Skeletal muscle tissue (tissue), 4 donors: Measurements from ENCODE around the gene STXBP5. TPM values are rescaled to one million over a fixed set of nuclear protein-coding genes. Genes with fewer than 3 reads are reported as not detected.

Experiments
- H3K27ac ChIP-seq: one replicate; pipeline ENCODE4 v1.7.0; 2013; ENCODE audit warnings: mild to moderate bottlenecking, low read depth, low read length, inconsistent platforms
- H3K27me3 ChIP-seq, 3 donors: one replicate each; pipeline ENCODE4 v1.7.0; 2013; ENCODE audit warnings: low read length in 3 of 3; ENCODE audit not compliant: control insufficient read depth in 3 of 3, insufficient read depth in 3 of 3
- H3K36me3 ChIP-seq, 3 donors: one replicate each; pipeline ENCODE4 v1.7.0; 2013; ENCODE audit warnings: low read length in 3 of 3; ENCODE audit not compliant: control insufficient read depth in 3 of 3, insufficient read depth in 3 of 3
- H3K4me1 ChIP-seq, 3 donors: one replicate each; pipeline ENCODE4 v1.7.0; 2013; ENCODE audit warnings: low read length in 3 of 3, mild to moderate bottlenecking in 3 of 3; ENCODE audit not compliant: control insufficient read depth in 3 of 3, insufficient read depth in 3 of 3
- H3K4me3 ChIP-seq, 3 donors: one replicate each; pipeline ENCODE4 v1.7.0; 2013; ENCODE audit warnings: low read length in 3 of 3
- H3K9ac ChIP-seq, 3 donors: one replicate each; pipeline ENCODE4 v1.7.0; 2013; ENCODE audit warnings: low read length in 3 of 3, mild to moderate bottlenecking in 3 of 3, moderate library complexity in 2 of 3, low read depth in 1 of 3
- H3K9me3 ChIP-seq, 3 donors: one replicate each; pipeline ENCODE4 v1.7.0; 2013; ENCODE audit warnings: low read length in 3 of 3; ENCODE audit not compliant: control insufficient read depth in 3 of 3
- total RNA-seq: library from RNA; depleted of rRNA; stranded (reverse); fragments of >200 nt; gene quantifications from one replicate; pipeline ENCODE4 v1.2.3, GENCODE V29; 2014
- donor health status: Osteomylitis.

The STXBP5 gene
- total RNA-seq, 1 donor from 2014 or later: 14.6 TPM

DNA sequence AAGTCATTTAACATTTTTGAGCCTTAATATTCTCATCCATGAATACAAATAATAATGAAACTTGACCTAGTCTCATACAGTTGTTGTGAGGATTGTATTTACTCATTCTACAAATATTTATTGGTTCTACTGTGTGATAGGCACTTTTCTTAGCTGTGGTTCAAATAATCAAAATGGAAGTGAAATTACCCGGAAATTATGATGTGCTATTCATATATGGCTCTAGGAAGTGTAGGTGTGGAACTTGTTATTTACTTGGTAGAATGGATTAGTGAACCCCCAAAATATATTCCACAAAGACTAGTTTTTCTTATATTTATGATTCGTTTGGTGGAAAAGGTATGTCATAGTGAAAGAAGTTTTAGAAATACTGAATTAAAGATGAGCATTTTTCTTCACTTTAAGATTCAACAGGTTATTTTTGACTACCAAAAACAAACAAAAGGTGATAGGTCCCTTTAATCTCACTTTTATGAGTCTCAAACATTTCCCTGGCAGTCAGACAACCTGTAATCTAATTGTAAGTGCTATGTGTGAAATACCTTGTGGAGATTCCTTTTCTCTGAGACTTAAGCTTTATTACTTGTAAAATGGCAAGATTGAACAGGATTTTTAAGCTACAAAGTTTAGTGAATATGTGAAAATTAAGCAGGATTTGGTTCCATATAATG, 77.8 kb downstream of the STXBP5 start:
- Histone ChIP-seq H3K4me1 (peaks cover 0 to 4% (median 3%) of the 10 kb centered on the region in 3 donors), H3K9me3 (no peaks in the 10 kb centered on the region), H3K4me3 (no peak overlapping the region), H3K27ac (no peak overlapping the region), H3K9ac (no peak overlapping the region), H3K27me3 (no peaks in the 10 kb centered on the region), H3K36me3 (peaks cover 0 to 5% (median 3%) of the 10 kb centered on the region in 3 donors)

- Histone ChIP-seq H3K9ac (no peak overlapping the region), H3K4me3 (no peak overlapping the region), H3K4me1 (peaks cover 0 to 4% (median 3%) of the 10 kb centered on the region in 3 donors), H3K27me3 (no peaks in the 10 kb centered on the region), H3K27ac (no peak overlapping the region), H3K36me3 (peaks cover 0 to 5% (median 3%) of the 10 kb centered on the region in 3 donors), H3K9me3 (no peaks in the 10 kb centered on the region)
Measured at GRCh38 chr6:147282566-147282959, 78.3 kb downstream of the STXBP5 start.

- Histone ChIP-seq H3K4me3 (no peak overlapping the region), H3K27ac (no peak overlapping the region), H3K36me3 (peaks cover 0 to 5% (median 3%) of the 10 kb centered on the region in 3 donors), H3K4me1 (peaks cover 0 to 4% (median 3%) of the 10 kb centered on the region in 3 donors), H3K9ac (no peak overlapping the region), H3K9me3 (no peaks in the 10 kb centered on the region), H3K27me3 (no peaks in the 10 kb centered on the region)
Measured at GRCh38 chr6:147283460-147283859, 79.2 kb downstream of the STXBP5 start.

DNA sequence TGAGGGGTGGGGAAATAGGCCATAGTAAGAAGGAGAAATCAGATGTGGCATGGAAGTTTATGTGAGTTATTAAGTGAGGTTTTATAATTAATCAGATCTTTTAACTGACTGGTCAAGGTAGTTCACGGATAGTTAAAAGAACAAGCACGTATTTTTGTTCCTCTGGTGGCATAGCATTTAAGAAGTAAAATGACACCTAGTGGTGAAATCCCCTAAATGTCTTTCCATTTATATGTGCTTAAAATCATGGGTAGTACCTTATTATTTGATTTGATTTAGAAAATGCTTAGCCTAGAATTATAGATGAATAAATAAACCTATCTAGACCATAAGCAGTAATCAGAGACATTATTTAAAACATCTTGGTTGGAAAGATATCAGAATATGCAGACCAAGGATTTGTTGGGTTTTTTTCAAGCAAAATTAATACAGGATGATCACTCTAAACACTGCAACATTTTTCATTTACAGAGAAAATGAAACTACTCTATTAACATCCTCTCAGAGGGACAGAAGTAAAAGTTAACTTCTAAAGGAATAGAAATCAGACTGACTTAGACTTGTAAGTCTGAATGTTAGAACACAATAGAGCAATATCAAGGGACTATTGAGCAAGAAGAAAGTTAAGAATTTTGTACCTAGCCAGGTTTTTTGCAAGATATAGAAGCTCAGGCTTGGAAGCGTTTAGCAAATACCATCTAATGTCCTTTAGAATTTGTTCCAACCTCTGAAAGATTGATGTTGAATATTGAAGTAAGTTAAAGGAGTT, 81.1 kb downstream of the STXBP5 start:
- H3K4me1 ChIP-seq: peaks cover 0 to 4% (median 3%) of the 10 kb centered on the region in 3 donors
- H3K27ac ChIP-seq: no peak overlapping the region
- H3K9me3 ChIP-seq: no peaks in the 10 kb centered on the region
- H3K27me3 ChIP-seq: no peaks in the 10 kb centered on the region
- H3K9ac ChIP-seq: no peak overlapping the region
- H3K4me3 ChIP-seq: no peak overlapping the region
- peaks cover 0 to 2% (median 0%) of the 10 kb centered on the region in 3 donors for H3K36me3 ChIP-seq

DNA sequence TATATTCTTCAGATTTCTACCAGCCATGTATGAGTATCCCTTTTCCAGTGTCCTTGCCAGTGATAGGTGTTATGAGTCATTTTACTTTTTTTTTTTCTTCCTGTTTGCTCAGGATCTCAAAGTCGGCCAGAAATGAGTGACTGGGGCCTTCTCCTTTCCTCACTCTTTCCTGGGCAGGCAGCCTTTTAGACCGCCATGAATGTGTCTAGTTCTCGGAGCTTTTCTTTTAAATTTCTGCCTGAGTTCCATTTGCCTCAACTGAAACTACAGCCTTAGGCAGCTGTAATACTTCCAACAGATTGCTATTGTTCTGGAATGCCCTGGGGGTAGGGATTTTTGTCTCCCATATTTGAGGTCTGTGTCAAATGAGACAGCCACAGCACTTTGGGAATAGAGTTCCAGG, 83.7 kb downstream of the STXBP5 start:
- H3K4me1 ChIP-seq: no peaks in the 10 kb centered on the region
- H3K27ac ChIP-seq: no peak overlapping the region
- H3K27me3 ChIP-seq: no peaks in the 10 kb centered on the region
- peaks cover 0 to 2% (median 0%) of the 10 kb centered on the region in 3 donors for H3K36me3 ChIP-seq
- H3K9me3 ChIP-seq: no peaks in the 10 kb centered on the region
- H3K4me3 ChIP-seq: no peak overlapping the region
- no peak overlapping the region for H3K9ac ChIP-seq

- H3K4me3 ChIP-seq: no peak overlapping the region
- no peaks in the 10 kb centered on the region for H3K4me1 ChIP-seq
- H3K27ac ChIP-seq: no peak overlapping the region
- H3K36me3 ChIP-seq: peaks cover 3 to 11% (median 8%) of the 10 kb centered on the region in 3 donors
- H3K27me3 ChIP-seq: no peaks in the 10 kb centered on the region
- no peak overlapping the region for H3K9ac ChIP-seq
- H3K9me3 ChIP-seq: peaks cover 0 to 2% (median 0%) of the 10 kb centered on the region in 3 donors
Measured at GRCh38 chr6:147297124-147297523, 92.9 kb downstream of the STXBP5 start.

DNA sequence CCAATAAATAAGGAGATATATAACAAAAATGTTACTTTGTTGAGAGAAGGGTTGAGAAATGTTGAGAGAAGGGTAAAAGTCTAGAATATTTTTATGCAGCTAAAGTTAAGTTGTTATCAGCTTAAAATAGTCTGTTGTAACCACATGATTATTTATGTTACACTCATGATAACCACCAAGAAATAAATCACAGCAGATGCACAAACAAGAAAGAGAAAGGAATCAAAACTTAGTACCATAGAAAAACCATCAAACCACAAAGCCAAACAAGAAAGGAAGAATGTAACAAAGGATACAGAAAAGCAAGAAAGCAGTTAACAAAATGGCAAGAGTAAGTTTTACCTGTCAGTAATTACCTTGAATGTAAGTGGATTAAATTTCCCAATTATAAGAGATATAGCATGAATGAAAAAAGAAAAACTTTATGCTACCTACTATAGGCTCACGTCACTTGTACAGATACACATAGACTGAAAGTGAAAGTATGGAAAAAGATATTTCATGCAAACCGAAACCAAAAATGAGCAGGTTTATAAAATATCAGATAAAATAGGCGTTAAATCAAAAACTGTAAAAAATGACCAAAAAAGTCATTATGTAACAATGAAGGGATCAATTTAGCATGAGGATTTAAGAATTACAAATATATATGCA, 93.6 kb downstream of the STXBP5 start:
- Histone ChIP-seq H3K36me3 (peaks cover 3 to 11% (median 8%) of the 10 kb centered on the region in 3 donors), H3K27ac (no peak overlapping the region), H3K9ac (no peak overlapping the region), H3K4me1 (no peaks in the 10 kb centered on the region), H3K4me3 (no peak overlapping the region), H3K27me3 (no peaks in the 10 kb centered on the region), H3K9me3 (peaks cover 0 to 2% (median 0%) of the 10 kb centered on the region in 3 donors)

DNA sequence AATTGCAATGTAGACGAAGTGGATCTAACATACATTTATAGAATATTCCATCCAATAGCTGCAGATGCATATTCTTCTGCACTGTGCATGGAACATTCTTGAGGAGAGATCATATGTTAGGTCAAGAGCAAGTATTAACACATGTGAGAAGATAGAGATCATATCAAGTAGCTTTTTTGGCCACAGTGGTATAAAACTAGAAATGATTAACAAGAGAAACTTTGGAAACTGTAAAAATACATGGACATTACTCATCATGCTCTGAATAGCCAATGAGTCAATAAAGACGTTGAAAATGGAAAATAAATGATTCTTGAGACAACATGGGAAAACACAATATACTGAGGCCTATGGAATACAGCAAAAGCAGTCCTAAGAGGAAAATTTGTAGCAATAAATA, 94.2 kb downstream of the STXBP5 start:
- Histone ChIP-seq H3K36me3 (peaks cover 7 to 15% (median 8%) of the 10 kb centered on the region in 3 donors), H3K9ac (no peak overlapping the region), H3K27me3 (no peaks in the 10 kb centered on the region), H3K9me3 (peaks cover 0 to 2% (median 0%) of the 10 kb centered on the region in 3 donors), H3K27ac (no peak overlapping the region), H3K4me3 (no peak overlapping the region), H3K4me1 (no peaks in the 10 kb centered on the region)

- Histone ChIP-seq H3K4me3 (no peak overlapping the region), H3K9ac (no peak overlapping the region), H3K36me3 (peaks cover 8 to 19% (median 8%) of the 10 kb centered on the region in 3 donors), H3K27ac (no peak overlapping the region), H3K4me1 (no peaks in the 10 kb centered on the region), H3K27me3 (no peaks in the 10 kb centered on the region), H3K9me3 (peaks cover 0 to 2% (median 0%) of the 10 kb centered on the region in 3 donors)
Measured at GRCh38 chr6:147299035-147299434, 94.8 kb downstream of the STXBP5 start.
